Measurements from ENCODE around the gene SPATA7.

SPATA7 gene

GRCh38 chr14:88422047-88422446 is 36.6 kb downstream of the SPATA7 start:
- Histone ChIP-seq H3K27ac (ENCODE audit: low read length) (no peak overlapping the region), H3K79me2 (ENCODE audit: low read length) (no peaks in the 10 kb centered on the region), H4K20me1 (ENCODE audit: insufficient read depth, low read length) (no peaks in the 10 kb centered on the region), H3K9me3 (ENCODE audit: insufficient read depth, low read length) (no peaks in the 10 kb centered on the region), H3K36me3 (replicated peaks; ENCODE audit: low read depth, low read length) (peaks cover 3% of the 10 kb centered on the region), H3K4me2 (ENCODE audit: low read length) (no peak overlapping the region), H3K27me3 (ENCODE audit: low read depth, low read length) (no peaks in the 10 kb centered on the region), H3K9ac (ENCODE audit: low read length) (no peak overlapping the region), H2AFZ (ENCODE audit: low read depth, low read length) (no peak overlapping the region), H3K4me1 (ENCODE audit: low read length) (no peaks in the 10 kb centered on the region), H3K4me3 (ENCODE audit: low read length) (no peak overlapping the region)
- TF ChIP-seq, protein P1, sequence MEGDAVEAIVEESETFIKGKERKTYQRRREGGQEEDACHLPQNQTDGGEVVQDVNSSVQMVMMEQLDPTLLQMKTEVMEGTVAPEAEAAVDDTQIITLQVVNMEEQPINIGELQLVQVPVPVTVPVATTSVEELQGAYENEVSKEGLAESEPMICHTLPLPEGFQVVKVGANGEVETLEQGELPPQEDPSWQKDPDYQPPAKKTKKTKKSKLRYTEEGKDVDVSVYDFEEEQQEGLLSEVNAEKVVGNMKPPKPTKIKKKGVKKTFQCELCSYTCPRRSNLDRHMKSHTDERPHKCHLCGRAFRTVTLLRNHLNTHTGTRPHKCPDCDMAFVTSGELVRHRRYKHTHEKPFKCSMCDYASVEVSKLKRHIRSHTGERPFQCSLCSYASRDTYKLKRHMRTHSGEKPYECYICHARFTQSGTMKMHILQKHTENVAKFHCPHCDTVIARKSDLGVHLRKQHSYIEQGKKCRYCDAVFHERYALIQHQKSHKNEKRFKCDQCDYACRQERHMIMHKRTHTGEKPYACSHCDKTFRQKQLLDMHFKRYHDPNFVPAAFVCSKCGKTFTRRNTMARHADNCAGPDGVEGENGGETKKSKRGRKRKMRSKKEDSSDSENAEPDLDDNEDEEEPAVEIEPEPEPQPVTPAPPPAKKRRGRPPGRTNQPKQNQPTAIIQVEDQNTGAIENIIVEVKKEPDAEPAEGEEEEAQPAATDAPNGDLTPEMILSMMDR (IDR thresholded peaks at IDR 0.05; ENCODE audit: low read depth, low read length), result no peak
- no peak for TF ChIP-seq EZH2phosphoT487 (IDR thresholded peaks at IDR 0.05; ENCODE audit: low read depth)

- no peak overlapping the region for H3K9ac ChIP-seq (ENCODE audit: low read length)
- H3K4me1 ChIP-seq (ENCODE audit: low read length), result no peaks in the 10 kb centered on the region
- H3K4me3 ChIP-seq (ENCODE audit: low read length), result no peak overlapping the region
- TF ChIP-seq, protein P1 (IDR thresholded peaks at IDR 0.05; ENCODE audit: low read depth, low read length), result no peak
- TF ChIP-seq EZH2phosphoT487 (IDR thresholded peaks at IDR 0.05; ENCODE audit: low read depth), result no peak
- H3K27me3 ChIP-seq (ENCODE audit: low read depth, low read length), result no peaks in the 10 kb centered on the region
- H2AFZ ChIP-seq (ENCODE audit: low read depth, low read length), result no peak overlapping the region
- H4K20me1 ChIP-seq (ENCODE audit: insufficient read depth, low read length), result no peaks in the 10 kb centered on the region
- no peaks in the 10 kb centered on the region for H3K9me3 ChIP-seq (ENCODE audit: insufficient read depth, low read length)
- H3K36me3 ChIP-seq (replicated peaks; ENCODE audit: low read depth, low read length), result no peaks in the 10 kb centered on the region
- H3K79me2 ChIP-seq (ENCODE audit: low read length), result no peaks in the 10 kb centered on the region
- no peak overlapping the region for H3K4me2 ChIP-seq (ENCODE audit: low read length)
- H3K27ac ChIP-seq (ENCODE audit: low read length), result no peak overlapping the region
These were observed 37.6 kb downstream of the SPATA7 start for GRCh38 chr14:88422919-88423650.

GRCh38 chr14:88424573-88424972 is 39.1 kb downstream of the SPATA7 start:
- Histone ChIP-seq H3K27ac (ENCODE audit: low read length) (no peak overlapping the region), H3K4me3 (ENCODE audit: low read length) (no peak overlapping the region), H3K4me2 (ENCODE audit: low read length) (no peak overlapping the region), H3K9me3 (ENCODE audit: insufficient read depth, low read length) (no peaks in the 10 kb centered on the region), H2AFZ (ENCODE audit: low read depth, low read length) (no peak overlapping the region), H4K20me1 (ENCODE audit: insufficient read depth, low read length) (no peaks in the 10 kb centered on the region), H3K9ac (ENCODE audit: low read length) (no peak overlapping the region), H3K27me3 (ENCODE audit: low read depth, low read length) (no peaks in the 10 kb centered on the region), H3K4me1 (ENCODE audit: low read length) (no peaks in the 10 kb centered on the region), H3K79me2 (ENCODE audit: low read length) (no peaks in the 10 kb centered on the region), H3K36me3 (replicated peaks; ENCODE audit: low read depth, low read length) (no peaks in the 10 kb centered on the region)
- TF ChIP-seq EZH2phosphoT487 (IDR thresholded peaks at IDR 0.05; ENCODE audit: low read depth), result no peak
- TF ChIP-seq, protein P1 (IDR thresholded peaks at IDR 0.05; ENCODE audit: low read depth, low read length), result no peak

DNA sequence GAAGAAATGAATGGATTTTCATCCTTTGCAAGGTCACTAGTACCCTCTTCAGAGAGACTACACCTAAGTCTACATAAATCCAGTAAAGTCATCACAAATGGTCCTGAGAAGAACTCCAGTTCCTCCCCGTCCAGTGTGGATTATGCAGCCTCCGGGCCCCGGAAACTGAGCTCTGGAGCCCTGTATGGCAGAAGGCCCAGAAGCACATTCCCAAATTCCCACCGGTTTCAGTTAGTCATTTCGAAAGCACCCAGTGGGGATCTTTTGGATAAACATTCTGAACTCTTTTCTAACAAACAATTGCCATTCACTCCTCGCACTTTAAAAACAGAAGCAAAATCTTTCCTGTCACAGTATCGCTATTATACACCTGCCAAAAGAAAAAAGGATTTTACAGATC is 40.8 kb downstream of the SPATA7 start:
- TF ChIP-seq EZH2phosphoT487 (IDR thresholded peaks at IDR 0.05; ENCODE audit: low read depth), result no peak
- Histone ChIP-seq H3K9ac (ENCODE audit: low read length) (no peak overlapping the region), H3K79me2 (ENCODE audit: low read length) (no peaks in the 10 kb centered on the region), H3K4me2 (ENCODE audit: low read length) (no peak overlapping the region), H4K20me1 (ENCODE audit: insufficient read depth, low read length) (no peaks in the 10 kb centered on the region), H2AFZ (ENCODE audit: low read depth, low read length) (no peak overlapping the region), H3K4me1 (ENCODE audit: low read length) (no peaks in the 10 kb centered on the region), H3K27ac (ENCODE audit: low read length) (no peak overlapping the region), H3K27me3 (ENCODE audit: low read depth, low read length) (no peaks in the 10 kb centered on the region), H3K9me3 (ENCODE audit: insufficient read depth, low read length) (no peaks in the 10 kb centered on the region), H3K4me3 (ENCODE audit: low read length) (no peak overlapping the region), H3K36me3 (replicated peaks; ENCODE audit: low read depth, low read length) (no peaks in the 10 kb centered on the region)
